CD4-positive, alpha-beta T cell (primary cell): Measurements from ENCODE around the gene TPCN1. TPM values are rescaled to one million over a fixed set of nuclear protein-coding genes. Genes with fewer than 3 reads are reported as not detected.

Experiments used
- ATAC-seq: fragments of 200-7000 bp; cut with Tn5 transposase; one replicate; pipeline ENCODE4 v1.10.0; 2022; ENCODE audit warnings: mild to moderate bottlenecking; ENCODE audit not compliant: poor library complexity
- CTCF ChIA-PET: fragments of 350-600 bp; sonication (Branson Sonifier 250); formaldehyde crosslinking; loops from one replicate; lab custom pipeline; 2021; ENCODE audit warnings: antibody characterized with exemption, inconsistent platforms; lab: Charles Lee
- POLR2A ChIA-PET: fragments of 350-600 bp; sonication (Branson Sonifier 250); formaldehyde crosslinking; loops from one replicate; lab custom pipeline; 2021; ENCODE audit warnings: antibody characterized with exemption, inconsistent platforms; lab: Charles Lee
- DNase-seq, 14 experiments: peaks; one replicate each; pipeline ENCODE4 v3.0.0-alpha.2; 2013 to 2020; ENCODE audit warnings: mixed read lengths in 2 of 14
- H3K27ac ChIP-seq, 2 donors: one replicate each; pipeline versions ENCODE4 v1.5.1 to v1.7.0; 2013; ENCODE audit warnings: low read length in 2 of 2, low read depth in 1 of 2, mild to moderate bottlenecking in 1 of 2
- H3K27me3 ChIP-seq, 2 experiments: 1 replicate in 1 of 2; 2 replicates in 1 of 2; pipeline versions ENCODE4 v1.6.1 to v1.7.0; 2013; ENCODE audit warnings: low read length in 2 of 2, control low read depth in 1 of 2, mild to moderate bottlenecking in 1 of 2, moderate library complexity in 1 of 2; ENCODE audit not compliant: insufficient read depth in 2 of 2, control insufficient read depth in 1 of 2
- H3K36me3 ChIP-seq: one replicate; pipeline ENCODE4 v1.6.1; 2013; ENCODE audit warnings: low read length, control low read depth; ENCODE audit not compliant: insufficient read depth
- H3K4me1 ChIP-seq: one replicate; pipeline ENCODE4 v1.6.1; 2013; ENCODE audit warnings: low read length, control low read depth; ENCODE audit not compliant: insufficient read depth
- H3K4me3 ChIP-seq: one replicate; pipeline ENCODE4 v1.5.1; 2013; ENCODE audit warnings: mild to moderate bottlenecking, low read length, moderate library complexity
- H3K9me3 ChIP-seq, 2 experiments: 1 replicate in 1 of 2; 2 replicates in 1 of 2; pipeline versions ENCODE4 v1.6.1 to v1.7.0; 2013; ENCODE audit warnings: low read length in 2 of 2, mild to moderate bottlenecking in 2 of 2, control low read depth in 1 of 2, moderate library complexity in 1 of 2; ENCODE audit not compliant: control insufficient read depth in 1 of 2, insufficient read depth in 1 of 2
- H3K27ac Mint-ChIP-seq: one replicate; pipeline ENCODE4 v1.8.0; 2020; ENCODE audit warnings: mixed read lengths
- H3K27me3 Mint-ChIP-seq: one replicate; pipeline ENCODE4 v1.8.0; 2021; ENCODE audit warnings: mixed read lengths
- H3K36me3 Mint-ChIP-seq: one replicate; pipeline ENCODE4 v1.8.0; 2021; ENCODE audit warnings: low read depth, mixed read lengths
- H3K4me1 Mint-ChIP-seq: one replicate; pipeline ENCODE4 v1.8.0; 2021; ENCODE audit warnings: low read depth, mixed read lengths
- H3K4me3 Mint-ChIP-seq: one replicate; pipeline ENCODE4 v1.8.0; 2020; ENCODE audit warnings: mild to moderate bottlenecking, mixed read lengths
- H3K9me3 Mint-ChIP-seq: one replicate; pipeline ENCODE4 v1.8.0; 2020; ENCODE audit warnings: mixed read lengths
- intact Hi-C, 2 experiments: fragments of 100-400 bp; cut with DNase I in 1 of 2; cut with micrococcal nuclease in 1 of 2; formaldehyde crosslinking; loops; one replicate each; pipeline versions ENCODE4 v1.15.1 to v1.9.0; 2023 to 2025; cut with DNase I, micrococcal nuclease
- total RNA-seq, 174 experiments: library from RNA in 2 of 174; stranded (reverse) in 2 of 174; gene quantifications; one replicate each; pipeline ENCODE4 v1.2.3 and lab custom pipeline; 2021 to 2026
- TF ChIP-seq, protein P1 (sequence below): fragments of 200-600 bp; IDR thresholded peaks from one replicate; pipeline ENCODE4 v1.8.0; 2022; ENCODE audit warnings: antibody characterized with exemption, mild to moderate bottlenecking

Gene TPCN1
- total RNA-seq, 2 experiments from 2014 or later, result 52.4 to 59.7 TPM

- Histone ChIP-seq H3K4me1 (peaks cover 17% of the 10 kb centered on the region), H3K27ac (no peak overlapping the region), H3K36me3 (peaks cover 29% of the 10 kb centered on the region), H3K9me3 (no peaks in the 10 kb centered on the region), H3K27me3 (no peaks in the 10 kb centered on the region), H3K4me3 (no peak overlapping the region)
- peaks cover 70% of the 10 kb centered on the region for H3K36me3 Mint-ChIP-seq
- ChIA-PET POLR2A (interaction anchor here (1.4 to 1.6 kb wide), 3 partner anchors 16 to 54 kb away, joined by 3 to 7 read pairs (median 5); partner anchors contain the start of gene TPCN1), CTCF (no interaction called here)
- H3K4me3 Mint-ChIP-seq, result no peak overlapping the region
- no peaks in the 10 kb centered on the region for H3K27me3 Mint-ChIP-seq
- DNase-seq (no peak), ATAC-seq (no peak)
- H3K9me3 Mint-ChIP-seq, result no peaks in the 10 kb centered on the region
- peaks cover 44% of the 10 kb centered on the region for H3K4me1 Mint-ChIP-seq
- no peak overlapping the region for H3K27ac Mint-ChIP-seq
- intact Hi-C loops, result no loop called here
- TF ChIP-seq, protein P1, sequence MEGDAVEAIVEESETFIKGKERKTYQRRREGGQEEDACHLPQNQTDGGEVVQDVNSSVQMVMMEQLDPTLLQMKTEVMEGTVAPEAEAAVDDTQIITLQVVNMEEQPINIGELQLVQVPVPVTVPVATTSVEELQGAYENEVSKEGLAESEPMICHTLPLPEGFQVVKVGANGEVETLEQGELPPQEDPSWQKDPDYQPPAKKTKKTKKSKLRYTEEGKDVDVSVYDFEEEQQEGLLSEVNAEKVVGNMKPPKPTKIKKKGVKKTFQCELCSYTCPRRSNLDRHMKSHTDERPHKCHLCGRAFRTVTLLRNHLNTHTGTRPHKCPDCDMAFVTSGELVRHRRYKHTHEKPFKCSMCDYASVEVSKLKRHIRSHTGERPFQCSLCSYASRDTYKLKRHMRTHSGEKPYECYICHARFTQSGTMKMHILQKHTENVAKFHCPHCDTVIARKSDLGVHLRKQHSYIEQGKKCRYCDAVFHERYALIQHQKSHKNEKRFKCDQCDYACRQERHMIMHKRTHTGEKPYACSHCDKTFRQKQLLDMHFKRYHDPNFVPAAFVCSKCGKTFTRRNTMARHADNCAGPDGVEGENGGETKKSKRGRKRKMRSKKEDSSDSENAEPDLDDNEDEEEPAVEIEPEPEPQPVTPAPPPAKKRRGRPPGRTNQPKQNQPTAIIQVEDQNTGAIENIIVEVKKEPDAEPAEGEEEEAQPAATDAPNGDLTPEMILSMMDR, result no peak
These were observed 17.0 kb downstream of the TPCN1 start for GRCh38 chr12:113238309-113238708.

- POLR2A ChIA-PET, result interaction anchor here (0.8 to 1.4 kb wide), 2 partner anchors 15 to 22 kb away, joined by 3 to 7 read pairs; no protein-coding TSS in a partner anchor
- H3K36me3 Mint-ChIP-seq, result peaks cover 74% of the 10 kb centered on the region
These were observed 18.1 kb downstream of the TPCN1 start for GRCh38 chr12:113239288-113239771.

DNA sequence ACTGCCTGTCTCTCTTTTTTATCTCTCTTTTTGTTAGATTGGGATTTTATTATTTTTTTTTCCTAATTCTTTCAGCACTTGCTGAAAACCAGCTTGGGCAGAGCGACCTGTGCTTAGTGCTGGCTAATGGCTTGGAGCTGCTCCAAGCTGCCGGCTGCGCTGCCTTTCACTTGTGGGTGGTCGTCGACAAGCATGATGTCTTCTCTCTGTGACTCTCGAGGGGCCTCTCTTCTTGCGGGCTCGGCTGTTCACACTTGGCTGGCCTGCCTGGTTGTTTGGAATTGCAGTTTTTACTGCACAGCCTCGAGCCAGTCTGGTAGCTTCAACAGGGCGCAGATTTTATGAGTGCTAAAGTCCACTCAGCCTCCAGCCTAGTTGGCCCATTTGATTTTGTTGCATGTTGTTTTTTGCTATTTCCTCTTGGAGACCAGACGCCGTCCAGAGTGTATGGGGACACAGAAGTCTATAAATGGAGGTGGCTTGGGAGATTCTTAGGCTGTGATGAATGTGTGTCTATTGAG is 18.6 kb downstream of the TPCN1 start:
- Histone ChIP-seq H3K4me3 (no peak overlapping the region), H3K4me1 (peaks cover 12% of the 10 kb centered on the region), H3K9me3 (no peaks in the 10 kb centered on the region), H3K27ac (no peak overlapping the region), H3K27me3 (no peaks in the 10 kb centered on the region), H3K36me3 (peaks cover 21% of the 10 kb centered on the region)
- Mint-ChIP-seq H3K4me1 (peaks cover 30% of the 10 kb centered on the region), H3K27me3 (no peaks in the 10 kb centered on the region), H3K36me3 (peaks cover 78% of the 10 kb centered on the region), H3K9me3 (no peaks in the 10 kb centered on the region), H3K4me3 (no peak overlapping the region), H3K27ac (peak overlapping the region; percentile 15)
- CTCF ChIA-PET, result no interaction called here
- TF ChIP-seq, protein P1, result no peak
- DNase-seq, result no peak
- POLR2A ChIA-PET, result interaction anchor here (1.4 kb wide), 1 partner anchor 22 kb away, joined by 7 read pairs; no protein-coding TSS in a partner anchor
- no peak for ATAC-seq
- intact Hi-C loops, result no loop called here

More at GRCh38 chr12:113239288-113239771, 18.1 kb downstream of the TPCN1 start:
- H3K9me3 Mint-ChIP-seq, result no peaks in the 10 kb centered on the region
- Histone ChIP-seq H3K27me3 (no peaks in the 10 kb centered on the region), H3K36me3 (peaks cover 21% of the 10 kb centered on the region), H3K4me1 (peaks cover 12% of the 10 kb centered on the region), H3K9me3 (no peaks in the 10 kb centered on the region), H3K4me3 (no peak overlapping the region), H3K27ac (no peak overlapping the region)
- intact Hi-C loops, result no loop called here
- H3K4me3 Mint-ChIP-seq, result no peak overlapping the region
- peaks cover 34% of the 10 kb centered on the region for H3K4me1 Mint-ChIP-seq
- no peaks in the 10 kb centered on the region for H3K27me3 Mint-ChIP-seq
- DNase-seq, result no peak
- TF ChIP-seq, protein P1, result no peak
- CTCF ChIA-PET, result no interaction called here
- no peak for ATAC-seq
- H3K27ac Mint-ChIP-seq, result no peak overlapping the region
